Femur (tissue), 1 donor: ENCODE data around the gene EIF4H.
"Not testable (repeated sequence)": the region's sequence is repeated elsewhere in the genome, so short reads cannot be mapped to it uniquely, and the experiment has no call there.

Experiments used
- DNase-seq: peaks from one replicate; pipeline ENCODE4 v3.0.0-alpha.2; 2017

The EIF4H gene

GRCh38 chr7:74176555-74176954 is 2.4 kb downstream of the EIF4H start:
- DNase-seq = no peak

GRCh38 chr7:74178632-74179031 is 4.5 kb downstream of the EIF4H start:
- no peak for DNase-seq

GRCh38 chr7:74179935-74180604 is 5.9 kb downstream of the EIF4H start:
- no peak for DNase-seq

GRCh38 chr7:74180866-74181265 is 6.7 kb downstream of the EIF4H start:
- no peak for DNase-seq

- no peak for DNase-seq
Measured at GRCh38 chr7:74181821-74182220, 7.7 kb downstream of the EIF4H start.

- no peak for DNase-seq
Measured at GRCh38 chr7:74182453-74183090, 8.4 kb downstream of the EIF4H start.

GRCh38 chr7:74183142-74183541 is 9.0 kb downstream of the EIF4H start:
- no peak for DNase-seq

- no peak for DNase-seq
Measured at GRCh38 chr7:74183653-74184450, 9.7 kb downstream of the EIF4H start.

- no peak for DNase-seq
Measured at GRCh38 chr7:74185016-74185415, 10.9 kb downstream of the EIF4H start.

GRCh38 chr7:74185636-74186035 is 11.5 kb downstream of the EIF4H start:
- DNase-seq = no peak

GRCh38 chr7:74187915-74188675 is 13.9 kb downstream of the EIF4H start:
- DNase-seq = no peak

- no peak for DNase-seq
Measured at GRCh38 chr7:74190259-74190658, 16.1 kb downstream of the EIF4H start.

- DNase-seq = no peak
Measured at GRCh38 chr7:74191231-74191630, 17.1 kb downstream of the EIF4H start.

GRCh38 chr7:74193054-74193453 is 18.9 kb downstream of the EIF4H start:
- no peak for DNase-seq

- DNase-seq = no peak
Measured at GRCh38 chr7:74193913-74194312, 19.8 kb downstream of the EIF4H start.

- no peak for DNase-seq
Measured at GRCh38 chr7:74194686-74195085, 20.5 kb downstream of the EIF4H start.

GRCh38 chr7:74195139-74195860 is 21.1 kb downstream of the EIF4H start:
- not testable (repeated sequence) for DNase-seq

GRCh38 chr7:74195968-74196654 is 22.0 kb downstream of the EIF4H start:
- DNase-seq = not testable (repeated sequence)

- no peak for DNase-seq
Measured at GRCh38 chr7:74197449-74198124, 23.4 kb downstream of the EIF4H start.

GRCh38 chr7:74199551-74200355 is 25.6 kb downstream of the EIF4H start:
- no peak for DNase-seq
